ENCODE measurements around the gene TXK.
"Not testable (repeated sequence)": the region's sequence is repeated elsewhere in the genome, so short reads cannot be mapped to it uniquely, and the experiment has no call there.

Gene TXK

GRCh38 chr4:48134081-48134480, at the start of gene TXK:
TSS of gene TXK (minus strand) at chr4:48134250. CDS start at chr4:48134170, 80 bp downstream.
- DNase-seq: no peak

- DNase-seq: no peak
Measured at GRCh38 chr4:48180234-48180633, 46.2 kb upstream of the TXK start.

GRCh38 chr4:48178931-48179330, 44.9 kb upstream of the TXK start:
- no peak for DNase-seq

GRCh38 chr4:48175806-48176205, 41.8 kb upstream of the TXK start:
- DNase-seq: no peak

GRCh38 chr4:48175328-48175727, 41.3 kb upstream of the TXK start:
- no peak for DNase-seq

- DNase-seq: no peak
Measured at GRCh38 chr4:48173056-48173991, 39.3 kb upstream of the TXK start.

GRCh38 chr4:48172651-48173050, 38.6 kb upstream of the TXK start:
- no peak for DNase-seq

GRCh38 chr4:48169636-48170035, 35.6 kb upstream of the TXK start:
- no peak for DNase-seq

GRCh38 chr4:48167538-48168263, 33.7 kb upstream of the TXK start:
- no peak for DNase-seq

GRCh38 chr4:48164561-48164960, 30.5 kb upstream of the TXK start:
- not testable (repeated sequence) for DNase-seq

- DNase-seq: no peak
Measured at GRCh38 chr4:48163746-48164145, 29.7 kb upstream of the TXK start.

GRCh38 chr4:48162162-48162561, 28.1 kb upstream of the TXK start:
- DNase-seq: no peak

- no peak for DNase-seq
Measured at GRCh38 chr4:48157271-48157670, 23.2 kb upstream of the TXK start.

- no peak for DNase-seq
Measured at GRCh38 chr4:48156423-48156822, 22.4 kb upstream of the TXK start.

- DNase-seq: no peak
Measured at GRCh38 chr4:48153791-48154550, 19.9 kb upstream of the TXK start.

GRCh38 chr4:48152259-48152658, 18.2 kb upstream of the TXK start:
- no peak for DNase-seq

- DNase-seq: no peak
Measured at GRCh38 chr4:48149827-48150370, 15.8 kb upstream of the TXK start.

- DNase-seq: no peak
Measured at GRCh38 chr4:48147621-48148020, 13.6 kb upstream of the TXK start.

GRCh38 chr4:48141048-48141447, 7.0 kb upstream of the TXK start:
- DNase-seq: no peak

- no peak for DNase-seq
Measured at GRCh38 chr4:48139691-48140090, 5.6 kb upstream of the TXK start.

GRCh38 chr4:48138936-48139335, 4.9 kb upstream of the TXK start:
- DNase-seq: no peak

- DNase-seq: no peak
Measured at GRCh38 chr4:48138511-48138910, 4.5 kb upstream of the TXK start.

GRCh38 chr4:48137846-48138245, 3.8 kb upstream of the TXK start:
- DNase-seq: no peak

All from stimulated activated CD4-positive, alpha-beta T cell treated with anti-CD3 and anti-CD28 coated beads, Interleukin-4, amount 100 ng/mL, for 4 hours (primary cell).